Heart left ventricle (tissue), 16 donors: ENCODE data around the gene GADD45G. TPM values are rescaled to one million over a fixed set of nuclear protein-coding genes. Genes with fewer than 3 reads are reported as not detected.

ENCODE experiments used
- ATAC-seq, 4 donors: fragments of 200-7000 bp; cut with Tn5 transposase; one replicate each; pipeline ENCODE4 v1.9.1; 2020 to 2022; ENCODE audit warnings: moderate library complexity in 4 of 4, mild to moderate bottlenecking in 3 of 4, moderate number of reproducible peaks in 1 of 4
- DNase-seq, 5 donors: peaks; one replicate each; pipeline ENCODE4 v3.0.0-alpha.2; 2020
- H3K27ac ChIP-seq, 12 donors: fragments of 200-600 bp; sonication (generic) in 4 of 12; one replicate each; pipeline versions ENCODE4 v1.5.0 to v1.8.0; 2016 to 2022; ENCODE audit warnings: mild to moderate bottlenecking in 2 of 12
- H3K27me3 ChIP-seq, 9 donors: fragments of 200-600 bp; sonication (generic) in 2 of 9; one replicate each; pipeline versions ENCODE4 v1.5.1 to v1.8.0; 2016 to 2022; ENCODE audit warnings: mild to moderate bottlenecking in 3 of 9
- H3K36me3 ChIP-seq, 9 donors: fragments of 200-600 bp; sonication (generic) in 2 of 9; one replicate each; pipeline versions ENCODE4 v1.5.0 to v1.8.0; 2018 to 2022; ENCODE audit warnings: mild to moderate bottlenecking in 2 of 9
- H3K4me1 ChIP-seq, 12 donors: fragments of 200-600 bp; sonication (generic) in 4 of 12; one replicate each; pipeline versions ENCODE4 v1.5.0 to v1.8.0; 2016 to 2022; ENCODE audit warnings: mild to moderate bottlenecking in 3 of 12
- H3K4me3 ChIP-seq, 12 donors: fragments of 200-600 bp; sonication (generic) in 4 of 12; one replicate each; pipeline versions ENCODE4 v1.5.0 to v1.8.0; 2017 to 2022; ENCODE audit warnings: mild to moderate bottlenecking in 9 of 12, moderate library complexity in 4 of 12
- H3K9me3 ChIP-seq, 12 donors: fragments of 200-600 bp; sonication (generic) in 4 of 12; one replicate each; pipeline versions ENCODE4 v1.5.0 to v1.8.0; 2016 to 2022; ENCODE audit warnings: mild to moderate bottlenecking in 1 of 12
- POLR2A ChIP-seq, 2 donors: fragments of 450-650 bp; IDR thresholded peaks; one replicate each; pipeline ENCODE4 v1.6.1; 2017; ENCODE audit warnings: antibody characterized with exemption in 2 of 2, mild to moderate bottlenecking in 2 of 2, moderate library complexity in 2 of 2
- WGBS, 4 donors: extraction: QIAGEN DNeasy Blood & Tissue Kit in 2 of 4; methylation state at CpG; one replicate each; pipeline versions ENCODE4 v1.1.5 to v1.1.7; 2013 to 2018; 5-methylcytosine and 5-hydroxymethylcytosine counted together
- intact Hi-C, 10 donors: fragments of 100-400 bp; cut with DNase I; formaldehyde crosslinking; loops; one replicate each; pipeline versions ENCODE4 v1.11.1 to v1.14.2; 2022
- polyA plus RNA-seq, 2 donors: library from polyadenylated mRNA; stranded (reverse); fragments of 200-250 nt; gene quantifications; one replicate each; pipeline ENCODE4 v1.2.3, GENCODE V29; 2013
- total RNA-seq, 9 donors: library from RNA; depleted of rRNA in 2 of 9; stranded (reverse); fragments of >200 nt in 2 of 9; fragmentation: NEBNext Ultra II Directional in 3 of 9; extraction: Animal tissue kit (Norgen Biotek cat#: 25700) in 3 of 9; gene quantifications; one replicate each; pipeline versions ENCODE4 v1.1.0 to v1.2.4, GENCODE V29; 2016 to 2023
- TF ChIP-seq, protein P1 (sequence below), 12 donors: fragments of 200-600 bp; sonication (generic) in 4 of 12; IDR thresholded peaks; one replicate each; pipeline versions ENCODE4 v1.5.0 to v1.8.0; 2018 to 2022; ENCODE audit warnings: antibody characterized with exemption in 12 of 12, mild to moderate bottlenecking in 5 of 12
- donor health status: ischemic (EF 13 %, LVEDD 7.1; RV severe dilation, severe dysfunction).
- donor health status: healthy with polysubstance abuse.
- donor health status: DM: no; HTN: yes; CAD: no.
- donor health status: DM: no; HTN: no; CAD: no.
- donor health status: ischemic (EF 25% LVEDD 6.9; RV normal size, moderate dysfunction).
- donor health status: ischemic (EF 25% LVEDD 5.7; RV mildly dilated, moderate dysfunction).
- donor health status: healthy.
- donor health status: DM: yes; HTN: yes; CAD: no.
- donor health status: ischemic (EF 35%, LVEDD 5.7; RV mildly dilated, moderate dysfunction).
- donor health status: nonischemic (EF 11% LVEDD 7.7; RV severe dilation, severe dysfunction).
- donor health status: DM: yes; HTN: yes; CAD: no.
- donor health status: PGD.
- donor health status: ischemic (EF 29% LVEDD 5.4; RV normal size, mild dysfunction).
- donor health status: nonischemic (EF 23%, LVEDD 6.1; RV moderate dilation, normal function).

The GADD45G gene
- total and polyA plus RNA-seq, 11 donors: 9.9 to 118 (median 17.7) TPM

DNA sequence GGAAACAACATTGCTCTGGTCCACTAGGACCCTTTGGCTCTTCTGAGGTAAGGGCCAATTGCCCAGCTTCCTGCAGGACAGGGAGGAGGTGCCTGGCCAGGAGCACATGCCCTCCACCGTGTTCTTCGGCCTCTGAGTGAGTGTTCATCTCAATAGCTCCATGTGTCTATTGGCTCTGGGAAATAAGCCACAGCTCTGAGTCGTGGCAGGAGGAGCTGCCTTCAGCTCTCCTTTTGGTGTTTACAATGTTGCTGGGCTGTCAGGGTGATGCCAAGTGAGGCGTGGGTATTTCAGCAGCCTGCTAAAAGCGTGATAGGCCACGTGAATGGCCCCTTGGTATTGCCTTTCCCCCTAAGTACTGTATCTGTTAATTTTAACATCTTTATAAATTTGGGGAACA, 26.6 kb downstream of the GADD45G start:
- H3K4me3 ChIP-seq: no peak overlapping the region
- intact Hi-C loops: no loop called here
- 88 to 92% (median 91%) methylated on average over 6 of the region's 6 CpGs for WGBS, 4 donors
- H3K36me3 ChIP-seq: no peaks in the 10 kb centered on the region
- H3K9me3 ChIP-seq: no peaks in the 10 kb centered on the region
- no peaks in the 10 kb centered on the region for H3K27me3 ChIP-seq
- DNase-seq: no peak
- no peak for ATAC-seq
- TF ChIP-seq, protein P1, sequence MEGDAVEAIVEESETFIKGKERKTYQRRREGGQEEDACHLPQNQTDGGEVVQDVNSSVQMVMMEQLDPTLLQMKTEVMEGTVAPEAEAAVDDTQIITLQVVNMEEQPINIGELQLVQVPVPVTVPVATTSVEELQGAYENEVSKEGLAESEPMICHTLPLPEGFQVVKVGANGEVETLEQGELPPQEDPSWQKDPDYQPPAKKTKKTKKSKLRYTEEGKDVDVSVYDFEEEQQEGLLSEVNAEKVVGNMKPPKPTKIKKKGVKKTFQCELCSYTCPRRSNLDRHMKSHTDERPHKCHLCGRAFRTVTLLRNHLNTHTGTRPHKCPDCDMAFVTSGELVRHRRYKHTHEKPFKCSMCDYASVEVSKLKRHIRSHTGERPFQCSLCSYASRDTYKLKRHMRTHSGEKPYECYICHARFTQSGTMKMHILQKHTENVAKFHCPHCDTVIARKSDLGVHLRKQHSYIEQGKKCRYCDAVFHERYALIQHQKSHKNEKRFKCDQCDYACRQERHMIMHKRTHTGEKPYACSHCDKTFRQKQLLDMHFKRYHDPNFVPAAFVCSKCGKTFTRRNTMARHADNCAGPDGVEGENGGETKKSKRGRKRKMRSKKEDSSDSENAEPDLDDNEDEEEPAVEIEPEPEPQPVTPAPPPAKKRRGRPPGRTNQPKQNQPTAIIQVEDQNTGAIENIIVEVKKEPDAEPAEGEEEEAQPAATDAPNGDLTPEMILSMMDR (IDR thresholded peaks at IDR 0.05): no peak
- no peak for TF ChIP-seq POLR2A (IDR thresholded peaks at IDR 0.05)
- H3K27ac ChIP-seq: no peak overlapping the region
- H3K4me1 ChIP-seq: peaks cover 0 to 18% (median 8%) of the 10 kb centered on the region in 12 donors

DNA sequence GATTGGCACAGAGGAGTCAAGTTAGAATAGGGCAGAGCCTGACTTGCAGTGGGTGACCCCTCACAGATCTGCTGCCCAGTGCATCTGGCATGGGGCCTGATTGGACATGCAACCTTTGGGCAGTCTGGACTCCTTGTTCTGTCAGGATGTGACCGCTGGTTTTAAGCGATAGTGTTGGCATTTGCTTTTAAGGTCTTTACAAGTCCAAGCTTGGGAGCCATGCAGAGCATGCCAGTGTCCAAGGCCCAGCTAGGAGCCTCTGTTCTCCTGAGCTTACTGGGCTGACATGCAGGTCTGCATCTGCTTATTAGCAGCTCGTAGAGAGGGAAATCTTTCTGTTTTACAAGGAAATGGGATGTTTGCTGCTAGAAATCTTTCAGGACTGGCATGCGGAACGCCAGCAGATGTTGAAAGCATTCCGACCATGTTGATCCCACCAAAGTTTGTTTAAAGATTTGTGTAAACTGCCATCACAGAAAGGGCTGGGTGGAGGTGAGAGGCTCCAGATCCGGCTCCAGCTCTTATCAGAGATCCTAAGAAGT, 27.5 kb downstream of the GADD45G start:
- intact Hi-C loops: no loop called here
- WGBS, 4 donors: 90 to 95% (median 92%) methylated on average over 5 to 7 of the region's 7 CpGs
- Histone ChIP-seq H3K36me3 (no peaks in the 10 kb centered on the region), H3K27ac (no peak overlapping the region), H3K27me3 (no peaks in the 10 kb centered on the region), H3K4me1 (peaks cover 0 to 14% (median 8%) of the 10 kb centered on the region in 12 donors), H3K9me3 (no peaks in the 10 kb centered on the region), H3K4me3 (no peak overlapping the region)
- no peak for DNase-seq
- no peak for ATAC-seq
- TF ChIP-seq, protein P1 (IDR thresholded peaks at IDR 0.05): no peak
- no peak for TF ChIP-seq POLR2A (IDR thresholded peaks at IDR 0.05)

DNA sequence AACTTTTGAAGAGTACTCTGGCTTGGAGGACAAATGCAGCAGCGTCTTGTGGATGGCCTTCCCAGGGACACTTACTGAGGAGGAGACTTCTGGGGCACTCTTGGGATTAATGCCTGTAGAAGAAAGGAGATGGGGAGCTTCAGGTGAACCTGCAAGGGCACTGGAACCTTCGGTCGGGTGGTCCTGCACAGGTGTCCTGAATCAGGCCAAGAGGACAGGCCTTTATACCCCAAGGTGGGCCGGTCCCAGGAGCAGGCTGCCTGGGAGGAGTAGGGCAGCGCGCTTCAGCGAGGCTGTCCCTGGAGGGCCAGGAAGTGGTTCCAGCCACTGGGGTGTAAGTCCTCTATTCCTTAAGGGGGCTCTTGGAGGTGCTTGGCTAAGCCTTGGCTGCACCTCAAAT, 27.9 kb downstream of the GADD45G start:
- no peaks in the 10 kb centered on the region for H3K36me3 ChIP-seq
- 89 to 95% (median 93%) methylated on average over 3 to 7 of the region's 7 CpGs for WGBS, 4 donors
- no peaks in the 10 kb centered on the region for H3K27me3 ChIP-seq
- H3K4me1 ChIP-seq: peaks cover 0 to 14% (median 8%) of the 10 kb centered on the region in 12 donors
- TF ChIP-seq, protein P1 (IDR thresholded peaks at IDR 0.05): no peak
- TF ChIP-seq POLR2A (IDR thresholded peaks at IDR 0.05): no peak
- H3K27ac ChIP-seq: no peak overlapping the region
- intact Hi-C loops: no loop called here
- ATAC-seq (no peak), DNase-seq (no peak)
- H3K4me3 ChIP-seq: no peak overlapping the region
- H3K9me3 ChIP-seq: no peaks in the 10 kb centered on the region

DNA sequence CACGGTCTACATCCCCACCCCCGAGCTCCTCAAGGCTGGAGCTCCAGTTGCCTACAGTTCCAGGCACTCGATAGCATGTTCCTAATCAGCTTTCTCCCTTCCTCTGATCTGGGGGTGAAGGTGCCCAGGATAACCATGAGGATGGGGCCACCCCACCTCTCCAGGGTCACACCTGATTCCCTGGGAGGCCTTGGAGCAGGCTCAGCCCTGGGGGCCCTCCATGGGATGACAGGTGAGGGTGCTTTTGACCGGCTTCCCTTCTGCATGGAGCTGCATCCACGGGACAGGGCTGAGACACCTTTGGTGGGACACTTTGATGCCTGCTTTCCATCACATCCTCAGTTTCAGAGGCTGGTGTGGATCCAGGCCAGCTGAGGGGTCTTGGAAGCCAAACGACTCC, 28.6 kb downstream of the GADD45G start:
- no peak for DNase-seq
- 93 to 96% (median 94%) methylated on average over 5 to 6 of the region's 6 CpGs for WGBS, 4 donors
- Histone ChIP-seq H3K4me1 (peaks cover 0 to 14% (median 9%) of the 10 kb centered on the region in 12 donors), H3K36me3 (no peaks in the 10 kb centered on the region), H3K27ac (no peak overlapping the region), H3K27me3 (no peaks in the 10 kb centered on the region), H3K4me3 (no peak overlapping the region), H3K9me3 (no peaks in the 10 kb centered on the region)
- no peak for TF ChIP-seq POLR2A (IDR thresholded peaks at IDR 0.05)
- TF ChIP-seq, protein P1 (IDR thresholded peaks at IDR 0.05): no peak
- intact Hi-C loops: no loop called here
- no peak for ATAC-seq
